Panc1 (cell line): ENCODE data around the gene KDM2A. TPM values are rescaled to one million over a fixed set of nuclear protein-coding genes. Genes with fewer than 3 reads are reported as not detected.

Experiments
- ATAC-seq: fragments of 200-7000 bp; cut with Tn5 transposase; 2 replicates; pipeline ENCODE4 v1.9.1; 2020; ENCODE audit warnings: mild to moderate bottlenecking, moderate library complexity
- BruUV-seq: library from RNA; stranded (reverse); fragments of 400-500 nt; replicated peaks from 2 replicates; lab custom pipeline; 2021; lab: Mats Ljungman, UMichigan
- CTCF ChIA-PET: fragments of 300-600 bp; sonication (Branson Sonifier 250); formaldehyde crosslinking; loops from one replicate; lab custom pipeline; 2022; ENCODE audit warnings: antibody characterized with exemption; lab: Charles Lee
- POLR2A ChIA-PET: fragments of 300-600 bp; sonication (Branson Sonifier 250); formaldehyde crosslinking; loops from one replicate; lab custom pipeline; 2022; ENCODE audit warnings: antibody characterized with exemption; lab: Charles Lee
- DNase-seq: peaks from one replicate; pipeline ENCODE4 v3.0.0-alpha.2; 2010; ENCODE audit warnings: low read depth, low spot score
- H3K27ac ChIP-seq: 2 replicates; pipeline ENCODE4 v1.5.1; 2011; ENCODE audit warnings: mild to moderate bottlenecking, low read length, inconsistent platforms
- H3K27me3 ChIP-seq: fragments of 200-500 bp; sonication (Bioruptor generic); 2 replicates; pipeline ENCODE4 v1.6.0; 2014; ENCODE audit warnings: low read length, inconsistent platforms; ENCODE audit not compliant: control insufficient read depth, insufficient read depth
- H3K36me3 ChIP-seq: fragments of 200-500 bp; sonication (Bioruptor generic); 2 replicates; pipeline ENCODE4 v1.5.1; 2014; ENCODE audit warnings: inconsistent platforms, mild to moderate bottlenecking, low read length, moderate library complexity; ENCODE audit not compliant: control insufficient read depth, insufficient read depth
- H3K4me1 ChIP-seq: 2 replicates; pipeline ENCODE4 v1.5.1; 2011; ENCODE audit warnings: inconsistent platforms, mild to moderate bottlenecking, low read length, moderate library complexity; ENCODE audit not compliant: control insufficient read depth, insufficient read depth
- H3K4me3 ChIP-seq, 2 experiments: 2 replicates each; pipeline ENCODE4 v1.5.1; 2011 to 2012; ENCODE audit warnings: low read depth in 2 of 2, low read length in 2 of 2, mild to moderate bottlenecking in 2 of 2, inconsistent platforms in 1 of 2, moderate library complexity in 1 of 2
- H3K9me3 ChIP-seq: fragments of 200-500 bp; sonication (Bioruptor generic); 2 replicates; pipeline ENCODE4 v1.5.1; 2014; ENCODE audit warnings: low read depth, mild to moderate bottlenecking, inconsistent platforms, low read length, moderate library complexity; ENCODE audit not compliant: control insufficient read depth, insufficient read depth
- POLR2AphosphoS5 ChIP-seq: IDR thresholded peaks from 2 replicates; pipeline ENCODE4 v1.6.1; 2012; ENCODE audit warnings: mild to moderate bottlenecking, low read depth, low read length, moderate library complexity
- SIN3A ChIP-seq: IDR thresholded peaks from 2 replicates; pipeline ENCODE4 v1.6.1; 2012; ENCODE audit warnings: low read depth, mild to moderate bottlenecking, low read length, moderate library complexity, borderline replicate concordance; ENCODE audit not compliant: insufficient read depth
- TCF7L2 ChIP-seq: IDR thresholded peaks from 2 replicates; pipeline ENCODE4 v1.6.1; 2011; ENCODE audit warnings: mild to moderate bottlenecking, low read depth, low read length, inconsistent platforms
- in situ Hi-C: cut with HindIII; loops from 2 replicates; pipeline ENCODE4 v1.10.0; 2016; ENCODE audit warnings: low sequenced_read_pairs, low pct_unique_long_range_greater_than_20kb
- intact Hi-C: fragments of 100-400 bp; cut with micrococcal nuclease; formaldehyde crosslinking; loops from one replicate; pipeline ENCODE4 v1.10.0; 2022; ENCODE audit not compliant: unreplicated experiment
- total RNA-seq: library from RNA; stranded (reverse); gene quantifications from one replicate; pipeline ENCODE4 v1.2.1, GENCODE V29; 2021; ENCODE audit not compliant: unreplicated experiment
- TF ChIP-seq, protein P1 (sequence below), 2 experiments: IDR thresholded peaks; 2 replicates each; pipeline ENCODE4 v1.6.1; 2011 to 2012; ENCODE audit warnings: low read depth in 2 of 2, control low read depth in 1 of 2, low read length in 1 of 2, mild to moderate bottlenecking in 1 of 2, moderate library complexity in 1 of 2; ENCODE audit not compliant: insufficient read depth in 1 of 2
- TF ChIP-seq, protein P2 (sequence below): fragments of 450-650 bp; IDR thresholded peaks from 2 replicates; pipeline ENCODE4 v1.5.1; 2017; ENCODE audit warnings: mild to moderate bottlenecking

The KDM2A gene
- total RNA-seq, 1 experiment from 2014 or later = 112 TPM

DNA sequence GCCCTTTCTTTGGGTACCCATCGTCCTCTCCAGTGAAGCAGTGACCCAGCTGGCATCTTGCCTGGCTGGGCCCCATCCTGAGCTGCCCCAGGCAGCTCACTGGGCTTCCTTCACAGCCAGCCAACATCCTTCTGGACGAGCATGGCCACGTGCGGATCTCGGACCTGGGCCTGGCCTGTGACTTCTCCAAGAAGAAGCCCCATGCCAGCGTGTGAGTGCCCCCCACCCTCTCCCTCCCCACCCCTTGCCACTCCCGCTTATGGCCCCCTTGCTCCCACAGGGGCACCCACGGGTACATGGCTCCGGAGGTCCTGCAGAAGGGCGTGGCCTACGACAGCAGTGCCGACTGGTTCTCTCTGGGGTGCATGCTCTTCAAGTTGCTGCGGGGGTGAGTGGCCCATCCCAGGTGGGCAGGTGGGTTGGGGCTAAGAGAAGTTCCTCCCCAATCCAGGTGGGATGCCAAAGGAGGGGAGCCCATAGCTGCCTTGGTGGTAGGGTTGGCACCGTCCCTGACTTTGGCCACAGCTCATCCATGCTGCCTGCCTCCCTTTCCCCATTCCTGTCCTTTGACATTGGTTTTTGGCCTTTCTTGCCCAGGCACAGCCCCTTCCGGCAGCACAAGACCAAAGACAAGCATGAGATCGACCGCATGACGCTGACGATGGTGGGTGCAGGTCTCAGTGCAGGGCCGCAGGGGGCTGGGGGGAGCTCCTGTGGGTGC is 163.3 kb downstream of the KDM2A start:
- no peak for TF ChIP-seq TCF7L2
- TF ChIP-seq, protein P1, sequence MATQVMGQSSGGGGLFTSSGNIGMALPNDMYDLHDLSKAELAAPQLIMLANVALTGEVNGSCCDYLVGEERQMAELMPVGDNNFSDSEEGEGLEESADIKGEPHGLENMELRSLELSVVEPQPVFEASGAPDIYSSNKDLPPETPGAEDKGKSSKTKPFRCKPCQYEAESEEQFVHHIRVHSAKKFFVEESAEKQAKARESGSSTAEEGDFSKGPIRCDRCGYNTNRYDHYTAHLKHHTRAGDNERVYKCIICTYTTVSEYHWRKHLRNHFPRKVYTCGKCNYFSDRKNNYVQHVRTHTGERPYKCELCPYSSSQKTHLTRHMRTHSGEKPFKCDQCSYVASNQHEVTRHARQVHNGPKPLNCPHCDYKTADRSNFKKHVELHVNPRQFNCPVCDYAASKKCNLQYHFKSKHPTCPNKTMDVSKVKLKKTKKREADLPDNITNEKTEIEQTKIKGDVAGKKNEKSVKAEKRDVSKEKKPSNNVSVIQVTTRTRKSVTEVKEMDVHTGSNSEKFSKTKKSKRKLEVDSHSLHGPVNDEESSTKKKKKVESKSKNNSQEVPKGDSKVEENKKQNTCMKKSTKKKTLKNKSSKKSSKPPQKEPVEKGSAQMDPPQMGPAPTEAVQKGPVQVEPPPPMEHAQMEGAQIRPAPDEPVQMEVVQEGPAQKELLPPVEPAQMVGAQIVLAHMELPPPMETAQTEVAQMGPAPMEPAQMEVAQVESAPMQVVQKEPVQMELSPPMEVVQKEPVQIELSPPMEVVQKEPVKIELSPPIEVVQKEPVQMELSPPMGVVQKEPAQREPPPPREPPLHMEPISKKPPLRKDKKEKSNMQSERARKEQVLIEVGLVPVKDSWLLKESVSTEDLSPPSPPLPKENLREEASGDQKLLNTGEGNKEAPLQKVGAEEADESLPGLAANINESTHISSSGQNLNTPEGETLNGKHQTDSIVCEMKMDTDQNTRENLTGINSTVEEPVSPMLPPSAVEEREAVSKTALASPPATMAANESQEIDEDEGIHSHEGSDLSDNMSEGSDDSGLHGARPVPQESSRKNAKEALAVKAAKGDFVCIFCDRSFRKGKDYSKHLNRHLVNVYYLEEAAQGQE (IDR thresholded peaks at IDR 0.05; ENCODE audit: insufficient read depth in 1 of 2, low read depth in 2 of 2, low read length in 1 of 2) = no peak
- no peak for TF ChIP-seq POLR2AphosphoS5
- TF ChIP-seq, protein P2, sequence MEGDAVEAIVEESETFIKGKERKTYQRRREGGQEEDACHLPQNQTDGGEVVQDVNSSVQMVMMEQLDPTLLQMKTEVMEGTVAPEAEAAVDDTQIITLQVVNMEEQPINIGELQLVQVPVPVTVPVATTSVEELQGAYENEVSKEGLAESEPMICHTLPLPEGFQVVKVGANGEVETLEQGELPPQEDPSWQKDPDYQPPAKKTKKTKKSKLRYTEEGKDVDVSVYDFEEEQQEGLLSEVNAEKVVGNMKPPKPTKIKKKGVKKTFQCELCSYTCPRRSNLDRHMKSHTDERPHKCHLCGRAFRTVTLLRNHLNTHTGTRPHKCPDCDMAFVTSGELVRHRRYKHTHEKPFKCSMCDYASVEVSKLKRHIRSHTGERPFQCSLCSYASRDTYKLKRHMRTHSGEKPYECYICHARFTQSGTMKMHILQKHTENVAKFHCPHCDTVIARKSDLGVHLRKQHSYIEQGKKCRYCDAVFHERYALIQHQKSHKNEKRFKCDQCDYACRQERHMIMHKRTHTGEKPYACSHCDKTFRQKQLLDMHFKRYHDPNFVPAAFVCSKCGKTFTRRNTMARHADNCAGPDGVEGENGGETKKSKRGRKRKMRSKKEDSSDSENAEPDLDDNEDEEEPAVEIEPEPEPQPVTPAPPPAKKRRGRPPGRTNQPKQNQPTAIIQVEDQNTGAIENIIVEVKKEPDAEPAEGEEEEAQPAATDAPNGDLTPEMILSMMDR = no peak
- no peak for TF ChIP-seq SIN3A
- POLR2A ChIA-PET = no interaction called here
- peaks cover 7% of the 10 kb centered on the region; the same call in 1 of the 2 replicates for H3K36me3 ChIP-seq
- CTCF ChIA-PET = interaction anchor here (0.6 kb wide), 1 partner anchor 131 kb away, joined by 7 read pairs; no protein-coding TSS in a partner anchor
- ATAC-seq (no peak), DNase-seq (no peak)
- intact Hi-C loops (no loop called here), in situ Hi-C loops (no loop called here)
- no peaks in the 10 kb centered on the region for H3K9me3 ChIP-seq
- H3K27me3 ChIP-seq = no peaks in the 10 kb centered on the region
- H3K4me3 ChIP-seq = no peak overlapping the region
- H3K4me1 ChIP-seq = peaks cover 1% of the 10 kb centered on the region; the same call in 1 of the 2 replicates
- no peak overlapping the region for H3K27ac ChIP-seq
- no TSS peak for BruUV-seq

DNA sequence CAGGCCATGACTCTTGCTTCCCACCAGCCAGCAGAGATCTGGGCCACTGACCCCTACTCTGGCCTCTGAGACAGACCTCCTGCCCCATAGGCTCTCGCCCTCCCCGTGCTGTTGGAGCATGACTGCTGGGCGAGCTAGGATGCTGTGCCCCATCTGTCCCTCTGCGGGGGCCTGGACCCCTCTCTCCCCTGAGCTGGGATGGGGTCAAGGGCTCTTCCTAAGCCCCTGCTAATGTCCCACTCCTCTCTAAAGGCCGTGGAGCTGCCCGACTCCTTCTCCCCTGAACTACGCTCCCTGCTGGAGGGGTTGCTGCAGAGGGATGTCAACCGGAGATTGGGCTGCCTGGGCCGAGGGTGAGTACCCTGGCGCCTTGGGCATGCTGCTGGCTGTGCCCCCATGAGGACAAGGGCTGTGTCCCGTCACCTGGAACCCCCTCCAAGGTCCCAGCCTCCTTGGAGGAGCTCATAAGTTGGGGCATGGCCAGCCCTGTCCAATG is 163.9 kb downstream of the KDM2A start:
- DNase-seq = no peak
- ChIA-PET CTCF (interaction anchor here (0.6 kb wide), 1 partner anchor 20 kb away, joined by 5 read pairs; no protein-coding TSS in a partner anchor), POLR2A (no interaction called here)
- no peak for ATAC-seq
- H3K9me3 ChIP-seq = no peaks in the 10 kb centered on the region
- TF ChIP-seq SIN3A (no peak), POLR2AphosphoS5 (no peak), TCF7L2 (no peak)
- TF ChIP-seq, protein P1 (IDR thresholded peaks at IDR 0.05; ENCODE audit: insufficient read depth in 1 of 2, low read depth in 2 of 2, low read length in 1 of 2) = no peak
- TF ChIP-seq, protein P2 = no peak
- H3K27me3 ChIP-seq = no peaks in the 10 kb centered on the region
- no peak overlapping the region for H3K4me3 ChIP-seq
- in situ Hi-C loops = no loop called here
- no peak overlapping the region for H3K27ac ChIP-seq
- H3K36me3 ChIP-seq = peaks cover 7% of the 10 kb centered on the region; the same call in 1 of the 2 replicates
- no TSS peak for BruUV-seq
- peaks cover 3% of the 10 kb centered on the region for H3K4me1 ChIP-seq
- intact Hi-C loops = no loop called here
